ENCODE data around the gene ERMN.

- TF ChIP-seq CTCF (IDR thresholded peaks at IDR 0.05) (no peak), REST (IDR thresholded peaks at IDR 0.05; ENCODE audit: insufficient read depth in 1 of 2, low read depth in 2 of 2, low read length in 1 of 2) (no peak), TCF7L2 (IDR thresholded peaks at IDR 0.05; ENCODE audit: low read depth, low read length) (no peak), POLR2AphosphoS5 (IDR thresholded peaks at IDR 0.05; ENCODE audit: low read depth, low read length) (no peak)
These were observed 7.9 kb upstream of the ERMN start for GRCh38 chr2:157333304-157334047.
